Measurements from ENCODE around the gene PRICKLE1.

GRCh38 chr12:42498549-42499247, 90.8 kb downstream of the PRICKLE1 start:
- no peak for TF ChIP-seq CTCF (IDR thresholded peaks at IDR 0.05; ENCODE audit: poor library complexity)
- TF ChIP-seq EZH2phosphoT487 (IDR thresholded peaks at IDR 0.05; ENCODE audit: low read depth, severe bottlenecking, unreplicated experiment) = no peak

All from hepatocyte (in vitro differentiated cells).